Endothelial cell (in vitro differentiated cells): ENCODE data around the gene MS4A7. TPM values are rescaled to one million over a fixed set of nuclear protein-coding genes. Genes with fewer than 3 reads are reported as not detected.

Source experiments
- DNase-seq: peaks from one replicate; pipeline ENCODE4 v3.0.0; 2021; ENCODE audit warnings: low spot score
- H3K27ac Mint-ChIP-seq: one replicate; pipeline ENCODE4 v1.8.0; 2021; ENCODE audit warnings: mixed read lengths, inconsistent platforms; ENCODE audit not compliant: unreplicated experiment
- H3K27me3 Mint-ChIP-seq: one replicate; pipeline ENCODE4 v1.8.0; 2021; ENCODE audit warnings: mild to moderate bottlenecking, moderate library complexity, mixed read lengths, inconsistent platforms; ENCODE audit not compliant: unreplicated experiment
- H3K36me3 Mint-ChIP-seq: one replicate; pipeline ENCODE4 v1.8.0; 2021; ENCODE audit warnings: mild to moderate bottlenecking, low read depth, mixed read lengths, inconsistent platforms; ENCODE audit not compliant: unreplicated experiment
- H3K4me1 Mint-ChIP-seq: one replicate; pipeline ENCODE4 v1.8.0; 2021; ENCODE audit warnings: mild to moderate bottlenecking, mixed read lengths, inconsistent platforms; ENCODE audit not compliant: unreplicated experiment
- H3K4me3 Mint-ChIP-seq: one replicate; pipeline ENCODE4 v1.8.0; 2021; ENCODE audit warnings: mild to moderate bottlenecking, mixed read lengths, inconsistent platforms; ENCODE audit not compliant: unreplicated experiment
- H3K9me3 Mint-ChIP-seq: one replicate; pipeline ENCODE4 v1.8.0; 2021; ENCODE audit warnings: mixed read lengths, inconsistent platforms; ENCODE audit not compliant: unreplicated experiment
- CTCF ChIP-seq: fragments of 200-600 bp; sonication (generic); IDR thresholded peaks from one replicate; pipeline ENCODE4 v1.5.0; 2021; ENCODE audit warnings: antibody characterized with exemption; ENCODE audit not compliant: unreplicated experiment
- total RNA-seq: library from RNA; stranded (reverse); fragmentation: NEBNext Ultra II Directional; extraction: Animal tissue kit (Norgen Biotek cat#: 25700); gene quantifications from one replicate; pipeline ENCODE4 v1.2.1, GENCODE V29; 2021; ENCODE audit not compliant: unreplicated experiment

The MS4A7 gene
- total RNA-seq, 1 donor from 2014 or later: not detected

- H3K36me3 Mint-ChIP-seq: no peaks in the 10 kb centered on the region
- H3K4me1 Mint-ChIP-seq: peaks cover 13% of the 10 kb centered on the region
- DNase-seq: no peak
- H3K27ac Mint-ChIP-seq: no peak overlapping the region
- peaks cover 2% of the 10 kb centered on the region for H3K27me3 Mint-ChIP-seq
- H3K4me3 Mint-ChIP-seq: no peak overlapping the region
- H3K9me3 Mint-ChIP-seq: no peaks in the 10 kb centered on the region
- no peak for TF ChIP-seq CTCF
These were observed 1.7 kb upstream of the MS4A7 start for GRCh38 chr11:60376601-60377000.

- Mint-ChIP-seq H3K36me3 (no peaks in the 10 kb centered on the region), H3K4me1 (peaks cover 15% of the 10 kb centered on the region), H3K27ac (no peak overlapping the region), H3K9me3 (no peaks in the 10 kb centered on the region), H3K4me3 (no peak overlapping the region), H3K27me3 (peaks cover 3% of the 10 kb centered on the region)
- TF ChIP-seq CTCF: no peak
- DNase-seq: no peak
These were observed 763 bp upstream of the MS4A7 start for GRCh38 chr11:60377401-60378136.

GRCh38 chr11:60389279-60389910 lies 11.1 kb downstream of the MS4A7 start:
- no peak for DNase-seq
- peaks cover 1% of the 10 kb centered on the region for H3K27me3 Mint-ChIP-seq
- no peaks in the 10 kb centered on the region for H3K36me3 Mint-ChIP-seq
- H3K4me3 Mint-ChIP-seq: no peak overlapping the region
- no peak for TF ChIP-seq CTCF
- no peak overlapping the region for H3K27ac Mint-ChIP-seq
- H3K4me1 Mint-ChIP-seq: peaks cover 7% of the 10 kb centered on the region
- no peaks in the 10 kb centered on the region for H3K9me3 Mint-ChIP-seq

- Mint-ChIP-seq H3K36me3 (no peaks in the 10 kb centered on the region), H3K4me3 (no peak overlapping the region), H3K27me3 (peaks cover 1% of the 10 kb centered on the region), H3K9me3 (no peaks in the 10 kb centered on the region), H3K4me1 (peaks cover 7% of the 10 kb centered on the region), H3K27ac (no peak overlapping the region)
- TF ChIP-seq CTCF: no peak
- no peak for DNase-seq
These were observed 12.1 kb downstream of the MS4A7 start for GRCh38 chr11:60390419-60390818.

- no peak for DNase-seq
- no peak for TF ChIP-seq CTCF
- Mint-ChIP-seq H3K36me3 (no peaks in the 10 kb centered on the region), H3K27ac (no peak overlapping the region), H3K4me1 (peaks cover 7% of the 10 kb centered on the region), H3K27me3 (peaks cover 1% of the 10 kb centered on the region), H3K9me3 (no peaks in the 10 kb centered on the region), H3K4me3 (no peak overlapping the region)
These were observed 14.0 kb downstream of the MS4A7 start for GRCh38 chr11:60392361-60392760.
